GM12891 (cell line): ENCODE results near the gene MGLL.

Experiments used
- PAX5 ChIP-seq: IDR thresholded peaks from 2 replicates; pipeline ENCODE4 v1.6.1; 2011; ENCODE audit warnings: low read length, moderate library complexity, mild to moderate bottlenecking; ENCODE audit not compliant: insufficient read depth, severe bottlenecking
- POLR2A ChIP-seq: IDR thresholded peaks from 2 replicates; pipeline ENCODE4 v1.6.1; 2011; ENCODE audit warnings: low read depth, low read length, control low read depth
- POLR2AphosphoS5 ChIP-seq: IDR thresholded peaks from 2 replicates; pipeline ENCODE4 v1.6.1; 2011; ENCODE audit warnings: low read depth, low read length, control low read depth
- POU2F2 ChIP-seq: IDR thresholded peaks from 2 replicates; pipeline ENCODE4 v1.6.1; 2011; ENCODE audit warnings: low read depth, mild to moderate bottlenecking, control low read depth, low read length, moderate library complexity
- SPI1 ChIP-seq: IDR thresholded peaks from 2 replicates; pipeline ENCODE4 v1.6.1; 2011; ENCODE audit warnings: low read depth, low read length, control low read depth
- TAF1 ChIP-seq: IDR thresholded peaks from 2 replicates; pipeline ENCODE4 v1.6.1; 2011; ENCODE audit warnings: low read depth, low read length, control low read depth

- no peak for TF ChIP-seq POLR2A
- no peak for TF ChIP-seq POLR2AphosphoS5
- no peak for TF ChIP-seq PAX5
- TF ChIP-seq POU2F2, result no peak
- no peak for TF ChIP-seq TAF1
- TF ChIP-seq SPI1, result 0 out of 2 replicates have a peak, but pooled peaks have one; percentile 19
These were observed 45.7 kb upstream of the MGLL start for GRCh38 chr3:127867986-127868385.
